ENCODE measurements around the gene MED10. TPM values are rescaled to one million over a fixed set of nuclear protein-coding genes. Genes with fewer than 3 reads are reported as not detected.

Gene MED10
- total RNA-seq, 2 donors from 2014 or later = 14.2 to 17.4 TPM

GRCh38 chr5:6348476-6349000 lies 29.8 kb downstream of the MED10 start:
- DNase-seq (ENCODE audit: low spot score) = no peak
- TF ChIP-seq CTCF (IDR thresholded peaks at IDR 0.05) = no peak

GRCh38 chr5:6347673-6348072 lies 30.7 kb downstream of the MED10 start:
- no peaks in the 10 kb centered on the region for H3K27me3 ChIP-seq
- H3K4me1 ChIP-seq = no peaks in the 10 kb centered on the region
- DNase-seq (ENCODE audit: low spot score) = no peak
- H3K4me3 ChIP-seq = no peak overlapping the region
- H3K36me3 ChIP-seq = no peaks in the 10 kb centered on the region
- H3K9me3 ChIP-seq = no peaks in the 10 kb centered on the region
- no peak for TF ChIP-seq CTCF (IDR thresholded peaks at IDR 0.05)
- no peak overlapping the region for H3K27ac ChIP-seq

More at GRCh38 chr5:6348476-6349000, 29.8 kb downstream of the MED10 start:
- no peaks in the 10 kb centered on the region for H3K4me1 ChIP-seq
- no peaks in the 10 kb centered on the region for H3K27me3 ChIP-seq
- H3K4me3 ChIP-seq = no peak overlapping the region
- H3K9me3 ChIP-seq = no peaks in the 10 kb centered on the region
- no peak overlapping the region for H3K27ac ChIP-seq
- no peaks in the 10 kb centered on the region for H3K36me3 ChIP-seq

- H3K27me3 ChIP-seq = no peaks in the 10 kb centered on the region
- H3K4me3 ChIP-seq = no peak overlapping the region
- no peak for TF ChIP-seq CTCF (IDR thresholded peaks at IDR 0.05)
- H3K9me3 ChIP-seq = no peaks in the 10 kb centered on the region
- H3K27ac ChIP-seq = no peak overlapping the region
- H3K4me1 ChIP-seq = no peaks in the 10 kb centered on the region
- no peaks in the 10 kb centered on the region for H3K36me3 ChIP-seq
- no peak for DNase-seq (ENCODE audit: low spot score)
Observed at GRCh38 chr5:6347165-6347564, 31.2 kb downstream of the MED10 start.

- Histone ChIP-seq H3K9me3 (no peaks in the 10 kb centered on the region), H3K4me1 (no peaks in the 10 kb centered on the region), H3K4me3 (no peak overlapping the region), H3K27ac (no peak overlapping the region), H3K27me3 (no peaks in the 10 kb centered on the region), H3K36me3 (no peaks in the 10 kb centered on the region)
- TF ChIP-seq CTCF (IDR thresholded peaks at IDR 0.05) = no peak
- DNase-seq (ENCODE audit: low spot score) = no peak
Observed at GRCh38 chr5:6344593-6344989, 33.8 kb downstream of the MED10 start.

GRCh38 chr5:6343951-6344592 lies 34.3 kb downstream of the MED10 start:
- no peaks in the 10 kb centered on the region for H3K27me3 ChIP-seq
- no peaks in the 10 kb centered on the region for H3K36me3 ChIP-seq
- H3K4me1 ChIP-seq = no peaks in the 10 kb centered on the region
- H3K4me3 ChIP-seq = no peak overlapping the region
- no peaks in the 10 kb centered on the region for H3K9me3 ChIP-seq
- TF ChIP-seq CTCF (IDR thresholded peaks at IDR 0.05) = no peak
- DNase-seq (ENCODE audit: low spot score) = no peak
- no peak overlapping the region for H3K27ac ChIP-seq
